ENCODE data around the gene WSCD1.

DNA sequence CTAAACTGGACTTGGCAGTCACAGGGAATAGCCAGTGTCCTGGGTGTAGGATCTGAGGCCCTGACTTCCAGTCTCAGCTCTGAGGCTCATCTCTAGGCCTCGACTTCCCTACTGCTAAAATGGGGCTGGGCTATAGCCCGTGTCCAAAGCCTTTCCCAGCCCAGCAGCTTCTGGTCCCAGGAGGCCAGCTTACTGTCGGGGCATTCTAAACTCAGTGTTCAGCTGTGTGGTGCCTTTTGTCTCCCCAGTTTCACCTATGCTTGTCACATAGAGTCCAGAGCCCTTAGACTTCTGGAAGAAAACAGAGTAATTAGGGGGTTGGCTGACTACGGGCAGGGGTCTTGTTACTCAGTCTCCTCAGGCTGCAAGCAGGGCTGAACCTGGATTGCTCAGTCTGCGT is 94.8 kb downstream of the WSCD1 start:
- TF ChIP-seq, protein P1, sequence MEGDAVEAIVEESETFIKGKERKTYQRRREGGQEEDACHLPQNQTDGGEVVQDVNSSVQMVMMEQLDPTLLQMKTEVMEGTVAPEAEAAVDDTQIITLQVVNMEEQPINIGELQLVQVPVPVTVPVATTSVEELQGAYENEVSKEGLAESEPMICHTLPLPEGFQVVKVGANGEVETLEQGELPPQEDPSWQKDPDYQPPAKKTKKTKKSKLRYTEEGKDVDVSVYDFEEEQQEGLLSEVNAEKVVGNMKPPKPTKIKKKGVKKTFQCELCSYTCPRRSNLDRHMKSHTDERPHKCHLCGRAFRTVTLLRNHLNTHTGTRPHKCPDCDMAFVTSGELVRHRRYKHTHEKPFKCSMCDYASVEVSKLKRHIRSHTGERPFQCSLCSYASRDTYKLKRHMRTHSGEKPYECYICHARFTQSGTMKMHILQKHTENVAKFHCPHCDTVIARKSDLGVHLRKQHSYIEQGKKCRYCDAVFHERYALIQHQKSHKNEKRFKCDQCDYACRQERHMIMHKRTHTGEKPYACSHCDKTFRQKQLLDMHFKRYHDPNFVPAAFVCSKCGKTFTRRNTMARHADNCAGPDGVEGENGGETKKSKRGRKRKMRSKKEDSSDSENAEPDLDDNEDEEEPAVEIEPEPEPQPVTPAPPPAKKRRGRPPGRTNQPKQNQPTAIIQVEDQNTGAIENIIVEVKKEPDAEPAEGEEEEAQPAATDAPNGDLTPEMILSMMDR (IDR thresholded peaks at IDR 0.05; ENCODE audit: borderline replicate concordance, extremely low read depth, low read length, poor library complexity, severe bottlenecking) = no peak
- TF ChIP-seq EZH2 (IDR thresholded peaks at IDR 0.05; ENCODE audit: borderline replicate concordance, low read depth, low read length, severe bottlenecking) = no peak
